Skeletal muscle tissue (tissue), 4 donors: Measurements from ENCODE around the gene RBM6. TPM values are rescaled to one million over a fixed set of nuclear protein-coding genes. Genes with fewer than 3 reads are reported as not detected.

Experiments used
- H3K27ac ChIP-seq: one replicate; pipeline ENCODE4 v1.7.0; 2013; ENCODE audit warnings: mild to moderate bottlenecking, low read depth, low read length, inconsistent platforms
- H3K27me3 ChIP-seq, 3 donors: one replicate each; pipeline ENCODE4 v1.7.0; 2013; ENCODE audit warnings: low read length in 3 of 3; ENCODE audit not compliant: control insufficient read depth in 3 of 3, insufficient read depth in 3 of 3
- H3K36me3 ChIP-seq, 3 donors: one replicate each; pipeline ENCODE4 v1.7.0; 2013; ENCODE audit warnings: low read length in 3 of 3; ENCODE audit not compliant: control insufficient read depth in 3 of 3, insufficient read depth in 3 of 3
- H3K4me1 ChIP-seq, 3 donors: one replicate each; pipeline ENCODE4 v1.7.0; 2013; ENCODE audit warnings: low read length in 3 of 3, mild to moderate bottlenecking in 3 of 3; ENCODE audit not compliant: control insufficient read depth in 3 of 3, insufficient read depth in 3 of 3
- H3K4me3 ChIP-seq, 3 donors: one replicate each; pipeline ENCODE4 v1.7.0; 2013; ENCODE audit warnings: low read length in 3 of 3
- H3K9ac ChIP-seq, 3 donors: one replicate each; pipeline ENCODE4 v1.7.0; 2013; ENCODE audit warnings: low read length in 3 of 3, mild to moderate bottlenecking in 3 of 3, moderate library complexity in 2 of 3, low read depth in 1 of 3
- H3K9me3 ChIP-seq, 3 donors: one replicate each; pipeline ENCODE4 v1.7.0; 2013; ENCODE audit warnings: low read length in 3 of 3; ENCODE audit not compliant: control insufficient read depth in 3 of 3
- total RNA-seq: library from RNA; depleted of rRNA; stranded (reverse); fragments of >200 nt; gene quantifications from one replicate; pipeline ENCODE4 v1.2.3, GENCODE V29; 2014
- donor health status: Osteomylitis.

Gene RBM6
- total RNA-seq, 1 donor from 2014 or later, result 49.1 TPM

DNA sequence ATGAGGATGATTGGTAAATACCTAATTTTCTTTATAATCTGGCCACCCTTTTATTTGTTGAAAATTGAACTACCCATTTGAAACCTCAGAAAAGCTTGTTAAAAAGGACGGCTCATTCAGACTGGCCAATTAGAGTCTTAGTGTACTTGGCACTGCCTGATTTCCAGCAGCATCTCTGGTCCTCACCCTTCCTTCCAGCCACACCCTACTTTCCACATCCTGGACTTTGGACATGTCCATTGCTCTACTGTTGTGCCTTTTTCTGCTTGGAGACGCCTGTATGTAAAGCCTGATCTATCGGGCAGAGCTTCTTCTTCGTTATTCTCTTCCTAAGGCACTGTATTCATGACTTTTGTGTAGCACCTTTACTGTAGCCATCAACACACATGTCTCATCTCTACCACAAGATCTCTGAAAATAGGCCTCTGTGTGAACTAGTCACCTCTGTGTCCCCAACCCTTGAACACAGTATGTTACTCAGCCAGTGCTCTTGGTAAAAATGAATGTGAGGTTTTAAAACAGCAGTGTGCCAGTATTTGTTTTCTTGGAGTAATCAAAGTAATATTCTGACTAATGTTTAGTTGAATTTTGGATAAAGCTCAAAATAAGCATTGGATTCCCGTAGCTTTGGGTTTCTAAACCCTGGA lies 155.5 kb downstream of the RBM6 start:
- no peak overlapping the region for H3K9ac ChIP-seq
- H3K4me1 ChIP-seq, result peaks cover 7 to 11% (median 10%) of the 10 kb centered on the region in 3 donors
- peaks cover 71 to 84% (median 82%) of the 10 kb centered on the region in 3 donors for H3K36me3 ChIP-seq
- no peak overlapping the region for H3K27ac ChIP-seq
- no peak overlapping the region for H3K4me3 ChIP-seq
- no peaks in the 10 kb centered on the region for H3K27me3 ChIP-seq
- no peaks in the 10 kb centered on the region for H3K9me3 ChIP-seq

DNA sequence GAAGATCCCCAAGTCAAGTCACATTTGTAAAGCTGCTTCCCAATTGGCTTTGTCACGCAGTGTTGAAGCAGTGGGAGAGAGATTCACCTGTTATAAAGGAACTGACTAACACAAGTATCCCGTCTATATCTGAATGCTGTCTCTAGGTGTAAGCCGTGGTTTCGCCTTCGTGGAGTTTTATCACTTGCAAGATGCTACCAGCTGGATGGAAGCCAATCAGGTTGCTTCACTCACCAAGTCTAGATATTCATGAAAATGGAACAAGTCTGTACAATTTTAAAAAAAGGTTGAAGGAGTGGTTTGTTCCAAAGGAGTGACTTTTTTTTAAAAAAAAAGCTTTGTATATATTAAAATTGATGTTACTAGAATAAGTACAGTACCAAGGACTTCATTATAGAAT lies 160.4 kb downstream of the RBM6 start:
- H3K27ac ChIP-seq, result no peak overlapping the region
- peaks cover 0 to 2% (median 0%) of the 10 kb centered on the region in 3 donors for H3K4me1 ChIP-seq
- no peaks in the 10 kb centered on the region for H3K27me3 ChIP-seq
- peaks cover 83 to 92% (median 90%) of the 10 kb centered on the region in 3 donors for H3K36me3 ChIP-seq
- no peaks in the 10 kb centered on the region for H3K9me3 ChIP-seq
- H3K4me3 ChIP-seq, result no peak overlapping the region
- H3K9ac ChIP-seq, result no peak overlapping the region

DNA sequence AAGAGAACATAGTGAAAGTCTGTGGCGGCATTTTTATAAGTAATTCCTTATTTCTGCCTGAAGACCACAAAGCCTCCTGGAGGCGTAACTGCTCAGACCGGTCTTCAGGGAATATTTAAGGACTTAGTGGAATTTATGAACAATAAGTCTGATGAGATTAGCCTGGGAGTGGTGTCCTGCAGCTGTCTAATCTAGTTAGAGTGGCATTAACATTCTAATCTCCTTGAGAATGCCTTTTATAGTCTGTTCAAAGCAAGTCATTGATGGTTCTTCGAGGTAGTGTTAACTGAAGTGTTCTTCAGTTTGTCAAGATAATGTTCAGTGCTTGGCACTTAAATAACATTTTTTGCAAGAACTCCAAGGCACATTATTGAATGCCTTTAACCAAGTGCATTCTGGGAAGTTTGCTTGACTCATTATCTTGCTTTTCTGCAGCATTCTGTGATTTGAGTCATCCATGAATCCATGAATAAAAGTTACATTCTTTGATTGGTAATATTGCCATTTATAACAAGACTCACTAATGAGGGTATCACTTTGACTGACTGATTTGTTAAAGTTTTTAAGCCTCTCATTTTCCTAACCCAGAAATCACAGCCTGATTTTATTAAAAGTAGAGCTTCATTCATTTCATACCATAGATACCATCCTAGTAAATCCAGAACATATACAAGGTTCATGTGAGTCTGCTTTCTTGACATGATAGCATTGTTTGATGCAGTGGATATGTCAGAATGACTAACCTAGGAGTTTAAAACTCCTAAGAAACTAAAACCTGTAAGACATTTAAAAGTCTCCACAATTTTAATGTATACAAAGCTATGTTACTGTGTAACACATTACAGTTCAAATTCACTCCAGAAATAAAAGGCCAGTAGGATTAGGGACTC lies 161.3 kb downstream of the RBM6 start:
- H3K4me1 ChIP-seq, result no peaks in the 10 kb centered on the region
- peaks cover 79 to 89% (median 88%) of the 10 kb centered on the region in 3 donors for H3K36me3 ChIP-seq
- no peaks in the 10 kb centered on the region for H3K27me3 ChIP-seq
- no peak overlapping the region for H3K27ac ChIP-seq
- no peak overlapping the region for H3K4me3 ChIP-seq
- H3K9me3 ChIP-seq, result no peaks in the 10 kb centered on the region
- H3K9ac ChIP-seq, result no peak overlapping the region

DNA sequence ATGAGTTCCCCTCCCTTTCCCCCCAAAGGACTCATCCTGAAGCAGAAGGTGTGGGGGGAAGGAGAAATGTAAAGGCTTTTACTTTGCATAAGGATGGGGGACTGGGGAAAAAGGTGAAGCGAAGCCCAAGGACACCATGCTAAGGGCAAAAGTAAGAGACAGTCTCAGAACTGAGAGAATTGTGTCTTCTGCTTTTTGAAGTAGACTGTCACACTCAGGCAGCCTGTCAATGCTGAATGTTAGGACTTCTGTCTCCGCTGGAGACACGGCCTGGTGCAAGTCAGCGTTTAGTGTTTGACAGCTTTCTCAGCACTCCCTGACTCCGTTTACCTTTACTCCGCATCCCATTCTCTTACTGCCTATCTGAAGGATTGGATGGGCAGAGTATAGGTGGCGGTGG lies 162.6 kb downstream of the RBM6 start:
- Histone ChIP-seq H3K36me3 (peaks cover 82 to 92% (median 90%) of the 10 kb centered on the region in 3 donors), H3K4me3 (no peak overlapping the region), H3K4me1 (no peaks in the 10 kb centered on the region), H3K27ac (no peak overlapping the region), H3K27me3 (no peaks in the 10 kb centered on the region), H3K9me3 (no peaks in the 10 kb centered on the region), H3K9ac (no peak overlapping the region)

DNA sequence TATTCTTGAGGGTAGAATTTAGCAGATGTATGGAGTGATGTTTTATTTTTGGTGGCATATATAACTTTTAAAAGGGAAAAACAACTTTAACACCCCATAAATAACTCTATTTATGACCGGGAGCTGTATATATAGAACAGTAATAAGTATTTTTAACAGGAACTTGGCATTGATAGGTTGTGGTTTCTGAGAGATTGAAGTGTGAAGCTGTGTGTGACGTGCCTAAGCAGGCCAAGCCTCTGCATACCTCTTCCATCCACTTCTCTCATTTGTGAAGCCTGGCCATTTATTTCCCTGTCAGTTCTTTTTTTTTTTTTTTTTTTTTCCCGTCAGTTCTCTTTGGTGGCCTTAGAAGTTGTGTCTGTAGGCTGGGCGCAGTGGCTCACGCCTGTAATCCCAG lies 171.8 kb downstream of the RBM6 start:
- H3K27me3 ChIP-seq, result no peaks in the 10 kb centered on the region
- no peak overlapping the region for H3K9ac ChIP-seq
- H3K4me3 ChIP-seq, result no peak overlapping the region
- no peaks in the 10 kb centered on the region for H3K9me3 ChIP-seq
- peak overlapping the region; percentile 76 for H3K27ac ChIP-seq
- H3K4me1 ChIP-seq, result peaks cover 12 to 23% (median 23%) of the 10 kb centered on the region in 3 donors
- H3K36me3 ChIP-seq, result peaks cover 84 to 93% (median 84%) of the 10 kb centered on the region in 3 donors

DNA sequence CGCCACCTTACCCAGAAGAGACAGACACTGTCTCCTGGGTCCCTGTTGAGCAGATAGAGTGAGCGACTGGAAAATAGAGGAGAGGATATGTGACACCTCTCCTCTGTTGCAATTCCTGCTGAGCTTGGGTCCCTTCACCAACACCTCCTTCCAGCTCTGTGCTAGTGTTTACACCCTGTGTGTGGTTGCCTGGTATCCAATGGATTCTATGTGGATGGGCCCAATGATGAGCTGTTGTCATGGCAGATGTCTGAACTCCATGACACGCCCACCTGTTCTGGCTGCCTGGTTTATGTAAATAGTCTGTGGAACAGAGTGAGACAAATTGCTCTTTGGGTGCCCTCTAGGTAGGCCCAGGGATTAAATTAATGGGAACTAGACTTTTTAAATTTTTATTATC lies 172.5 kb downstream of the RBM6 start:
- Histone ChIP-seq H3K27ac (peak overlapping the region; percentile 76), H3K9me3 (no peaks in the 10 kb centered on the region), H3K9ac (no peak overlapping the region), H3K4me3 (no peak overlapping the region), H3K27me3 (no peaks in the 10 kb centered on the region), H3K36me3 (peaks cover 84 to 93% (median 84%) of the 10 kb centered on the region in 3 donors), H3K4me1 (peaks cover 12 to 23% (median 23%) of the 10 kb centered on the region in 3 donors)

DNA sequence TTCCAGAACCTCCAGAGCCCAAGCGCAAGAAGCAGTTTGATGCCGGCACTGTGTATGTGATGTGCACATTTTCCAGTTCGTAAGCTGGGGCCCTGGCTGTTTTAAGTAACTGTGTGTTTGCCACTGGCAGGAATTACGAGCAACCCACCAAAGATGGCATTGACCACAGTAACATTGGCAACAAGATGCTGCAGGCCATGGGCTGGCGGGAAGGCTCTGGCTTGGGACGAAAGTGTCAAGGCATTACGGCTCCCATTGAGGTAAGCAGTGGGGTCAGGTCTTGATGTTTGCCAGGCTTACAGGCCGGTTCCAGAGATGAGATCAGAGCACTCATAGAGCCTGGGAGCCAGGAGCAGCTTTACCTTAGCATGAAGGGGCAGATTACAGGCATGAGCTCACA lies 177.2 kb downstream of the RBM6 start:
- Histone ChIP-seq H3K4me1 (peaks cover 6 to 23% (median 17%) of the 10 kb centered on the region in 3 donors), H3K27ac (no peak overlapping the region), H3K36me3 (peaks cover 77 to 85% (median 79%) of the 10 kb centered on the region in 3 donors), H3K4me3 (no peak overlapping the region), H3K9ac (no peak overlapping the region), H3K27me3 (no peaks in the 10 kb centered on the region), H3K9me3 (no peaks in the 10 kb centered on the region)

DNA sequence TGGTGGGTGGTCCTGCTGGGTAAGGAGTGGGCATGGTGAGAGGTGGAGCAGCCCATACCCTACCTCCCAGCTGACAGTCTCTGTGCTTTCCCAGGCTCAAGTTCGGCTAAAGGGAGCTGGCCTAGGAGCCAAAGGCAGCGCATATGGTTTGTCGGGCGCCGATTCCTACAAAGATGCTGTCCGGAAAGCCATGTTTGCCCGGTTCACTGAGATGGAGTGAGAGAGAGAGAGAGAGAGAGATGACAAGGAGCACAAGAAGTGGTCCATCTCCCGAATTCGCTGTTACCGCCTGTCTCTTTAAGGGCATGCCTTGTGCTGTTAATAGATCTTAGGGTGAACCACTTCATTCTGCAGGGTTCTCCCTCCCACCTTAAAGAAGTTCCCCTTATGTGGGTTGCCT lies 178.3 kb downstream of the RBM6 start:
- H3K27me3 ChIP-seq, result no peaks in the 10 kb centered on the region
- peaks cover 68 to 79% (median 70%) of the 10 kb centered on the region in 3 donors for H3K36me3 ChIP-seq
- no peaks in the 10 kb centered on the region for H3K9me3 ChIP-seq
- no peak overlapping the region for H3K27ac ChIP-seq
- no peak overlapping the region for H3K4me3 ChIP-seq
- no peak overlapping the region for H3K9ac ChIP-seq
- H3K4me1 ChIP-seq, result peaks cover 6 to 20% (median 13%) of the 10 kb centered on the region in 3 donors

DNA sequence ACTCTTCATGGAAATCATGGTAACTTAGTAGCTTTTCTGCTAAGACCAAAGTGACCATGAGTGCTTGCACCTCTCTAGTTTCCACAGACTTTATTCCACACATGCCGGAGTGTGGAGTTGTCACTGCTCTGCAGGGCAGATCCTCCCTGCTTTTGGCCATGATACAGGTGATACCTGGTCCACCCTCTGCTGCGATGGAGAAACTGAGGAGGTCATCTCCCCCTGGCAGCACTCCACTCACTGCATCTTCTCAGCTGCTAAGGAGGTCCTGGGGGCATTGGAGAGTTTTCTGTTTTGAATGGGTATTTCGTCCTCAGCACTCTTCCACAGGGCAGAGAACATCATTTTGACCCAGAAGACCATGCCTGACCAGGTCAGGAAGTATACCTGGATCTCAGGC lies 179.8 kb downstream of the RBM6 start:
- H3K4me1 ChIP-seq, result peaks cover 6 to 25% (median 17%) of the 10 kb centered on the region in 3 donors
- no peaks in the 10 kb centered on the region for H3K27me3 ChIP-seq
- H3K27ac ChIP-seq, result no peak overlapping the region
- no peak overlapping the region for H3K4me3 ChIP-seq
- H3K9me3 ChIP-seq, result no peaks in the 10 kb centered on the region
- no peak overlapping the region for H3K9ac ChIP-seq
- peaks cover 53 to 64% (median 55%) of the 10 kb centered on the region in 3 donors for H3K36me3 ChIP-seq
